Placental epithelial cell (primary cell): Measurements from ENCODE around the gene MS4A4A. TPM values are rescaled to one million over a fixed set of nuclear protein-coding genes. Genes with fewer than 3 reads are reported as not detected.

Source experiments
- total RNA-seq: library from RNA; depleted of rRNA; stranded (reverse); fragments of >200 nt; gene quantifications from 2 replicates; pipeline ENCODE4 v1.2.3, GENCODE V29; 2012

MS4A4A gene
- total RNA-seq = not detected in 2 replicates

DNA sequence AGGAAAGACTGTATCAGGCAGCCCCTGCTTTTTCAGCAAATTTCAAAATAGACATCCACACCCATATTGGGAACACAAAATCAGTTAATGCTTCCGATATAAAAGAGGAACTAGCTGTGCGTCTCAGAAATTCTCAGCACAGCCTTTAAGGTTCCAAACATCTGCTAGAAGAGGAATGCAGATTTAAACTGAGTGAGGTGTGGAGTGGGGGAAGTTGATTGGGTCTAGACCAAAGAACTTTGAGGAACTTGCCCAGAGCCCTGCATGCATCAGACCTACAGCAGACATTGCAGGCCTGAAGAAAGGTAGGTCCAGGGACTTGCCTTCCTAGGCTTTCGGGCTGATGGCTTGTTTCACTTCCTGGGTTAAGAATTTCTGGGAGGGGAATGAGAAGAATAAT is at the start of gene MS4A4A:
TSS of gene MS4A4A (plus strand) at position 255 of the 400 bp plus-strand sequence. CDS start at position 265, 10 bp downstream.

DNA sequence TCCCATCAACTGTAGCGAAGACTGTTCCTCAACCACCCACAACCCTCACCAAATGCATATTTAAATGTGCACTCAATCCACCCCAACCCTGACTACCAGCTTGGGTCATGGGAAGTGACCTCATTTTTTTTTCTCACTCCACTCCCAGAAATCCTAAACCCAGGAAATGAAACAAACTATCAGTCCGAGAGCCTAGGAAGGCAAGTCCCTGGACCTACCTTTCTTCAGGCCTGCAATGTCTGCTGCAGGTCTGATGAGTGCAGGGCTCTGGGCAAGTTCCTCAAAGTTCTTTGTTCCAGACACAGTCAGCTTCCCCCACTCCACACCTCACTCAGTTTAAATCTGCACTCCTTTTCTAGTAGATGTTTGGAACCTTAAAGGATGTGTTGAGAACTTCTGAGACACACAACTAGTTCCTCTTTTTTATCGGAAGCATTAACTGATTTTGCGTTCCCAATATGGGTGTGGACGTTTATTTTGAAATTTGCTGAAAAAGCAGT is 37.7 kb upstream of the MS4A4A start, which contains the start of gene MS4A4E:
TSS of gene MS4A4E (minus strand) at position 398 of the 500 bp plus-strand sequence. CDS start 13,082 bp downstream, outside the sequence.

DNA sequence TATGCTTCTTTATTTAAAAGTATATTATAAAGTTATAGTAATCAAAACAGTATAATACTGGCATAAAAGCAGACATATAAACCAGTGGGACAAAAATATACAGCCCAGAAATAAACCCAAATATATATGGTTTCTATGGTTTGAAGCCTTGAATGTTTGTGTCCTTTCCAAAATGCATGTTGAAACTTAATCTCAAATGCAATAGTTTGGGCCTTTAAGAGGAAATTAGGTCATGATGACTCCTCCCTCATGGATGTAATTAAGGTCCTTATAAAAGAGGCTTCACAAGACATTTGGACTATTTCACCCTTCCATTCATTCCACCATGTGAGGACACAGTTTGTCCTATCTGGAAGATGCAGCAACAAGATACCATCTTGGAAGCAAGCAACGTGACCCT is 46.5 kb downstream of the MS4A4A start, which contains the start of gene MS4A6E:
TSS of gene MS4A6E (plus strand) at position 301 of the 400 bp plus-strand sequence. CDS start 7,641 bp downstream, outside the sequence.

Other genes starting within 250 kb of the MS4A4A start
- gene OOSP2, start 240.3 kb upstream of the MS4A4A start, total RNA-seq = not detected in 2 replicates
- not detected in 2 replicates for gene MS4A3, start 224.0 kb upstream of the MS4A4A start, total RNA-seq
- not detected in 2 replicates for gene MS4A2, start 192.0 kb upstream of the MS4A4A start, total RNA-seq
- gene MS4A6A, start 97.6 kb upstream of the MS4A4A start, total RNA-seq = not detected in 2 replicates
- not detected in 2 replicates for gene MS4A4E, start 37.5 kb upstream of the MS4A4A start, total RNA-seq
- not detected in 2 replicates for gene MS4A6E, start 46.6 kb downstream of the MS4A4A start, total RNA-seq
- gene MS4A7, start 97.9 kb downstream of the MS4A4A start, total RNA-seq = 0.43 TPM in 1 of 2 replicates, not detected in the other
- under 0.01 TPM in 1 of 2 replicates, not detected in the other for gene MS4A14, start 115.8 kb downstream of the MS4A4A start, total RNA-seq
- not detected in 2 replicates for gene MS4A5, start 148.9 kb downstream of the MS4A4A start, total RNA-seq
- not detected in 2 replicates for gene MS4A1, start 175.2 kb downstream of the MS4A4A start, total RNA-seq
- gene MS4A12, start 212.1 kb downstream of the MS4A4A start, total RNA-seq = not detected in 2 replicates
- gene MS4A13, start 234.7 kb downstream of the MS4A4A start, total RNA-seq = not detected in 2 replicates